GM08714 (cell line): ENCODE measurements around the gene ARL4A.
"Not testable (repeated sequence)": the region's sequence is repeated elsewhere in the genome, so short reads cannot be mapped to it uniquely, and the experiment has no call there.

Experiments used
- H3K4me3 ChIP-seq: fragments of 200-500 bp; sonication (Bioruptor generic); 2 replicates; pipeline ENCODE4 v1.5.1; 2014; ENCODE audit warnings: mild to moderate bottlenecking, low read length, inconsistent platforms
- ZNF274 ChIP-seq: IDR thresholded peaks from 2 replicates; pipeline ENCODE4 v1.6.1; 2012; ENCODE audit warnings: mild to moderate bottlenecking, low read depth, low read length

Gene ARL4A

DNA sequence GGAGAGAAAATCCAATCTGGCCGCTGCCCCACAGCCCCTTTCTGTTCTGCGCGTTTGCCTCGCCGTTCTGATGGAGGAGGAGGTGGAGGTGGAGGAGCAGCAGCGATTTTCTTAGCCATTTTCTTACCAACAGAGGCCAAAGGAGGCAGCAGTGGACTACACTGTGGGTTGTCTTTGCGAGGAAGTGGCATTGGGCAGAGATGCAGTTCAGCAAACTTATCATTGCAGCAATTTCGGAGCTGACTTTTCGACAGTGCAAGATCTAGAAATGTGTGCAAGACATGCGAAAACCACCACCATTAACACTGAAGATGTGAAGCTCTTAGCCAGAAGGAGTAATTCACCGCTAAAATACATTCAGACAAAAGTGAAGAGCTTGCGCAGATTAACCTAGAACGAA is 1.9 kb upstream of the ARL4A start:
- no peak overlapping the region for H3K4me3 ChIP-seq
- no peak for TF ChIP-seq ZNF274

DNA sequence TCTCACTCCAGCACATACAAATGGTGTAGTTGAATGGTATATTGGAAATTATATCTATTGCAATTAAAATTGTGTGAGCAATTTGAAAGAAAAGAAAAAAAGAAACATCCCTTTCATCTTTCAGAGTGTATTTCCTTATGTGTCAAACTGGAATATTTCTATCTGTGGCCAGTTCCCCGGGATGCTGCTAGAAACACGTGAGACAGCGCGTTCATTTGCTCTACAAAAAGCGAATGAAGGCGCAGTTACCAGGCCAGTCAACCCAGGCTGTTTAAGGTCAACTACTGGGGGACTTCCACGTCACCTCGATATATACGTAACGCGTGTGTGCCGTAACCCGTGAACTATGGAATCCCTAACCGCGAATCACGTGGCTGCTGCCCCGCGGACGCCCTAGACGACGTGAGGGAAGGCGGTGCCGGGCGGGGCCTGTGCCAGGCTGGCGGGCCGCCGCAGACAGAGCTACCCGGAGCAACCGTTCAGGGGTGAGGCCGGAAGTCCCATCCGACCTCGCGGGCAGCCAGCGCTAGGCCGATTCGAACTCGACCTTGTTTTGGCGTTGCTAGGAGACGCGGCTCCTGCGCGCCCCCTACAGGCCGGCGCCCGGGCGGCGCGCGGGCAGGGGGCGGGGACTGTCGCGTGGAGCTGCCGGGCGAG is 1.1 kb upstream of the ARL4A start:
- peak overlapping the region; percentile 81; the same call in 1 of the 2 replicates for H3K4me3 ChIP-seq

DNA sequence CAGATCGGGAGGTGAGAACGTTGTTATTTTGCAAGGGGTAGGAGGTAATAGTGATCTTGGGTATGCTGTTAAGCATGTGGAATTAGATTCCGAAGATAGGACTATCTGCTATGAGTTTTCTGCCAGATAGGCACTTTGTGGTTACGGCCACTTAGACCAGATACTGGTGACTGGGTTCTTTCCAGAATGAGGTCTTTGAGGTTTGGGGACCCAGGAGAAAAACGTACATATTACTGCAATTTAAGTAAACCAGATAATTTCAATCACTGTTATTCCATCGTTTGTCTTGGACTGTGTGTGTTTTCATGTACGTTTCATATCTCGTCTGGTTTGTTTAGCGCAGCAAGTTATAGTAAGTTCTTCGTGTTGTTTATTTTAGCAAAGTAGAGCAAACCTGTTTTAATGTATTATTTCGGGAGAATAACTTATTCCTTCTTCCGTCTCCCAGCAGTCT is 312 bp downstream of the ARL4A start:
- peak overlapping the region; percentile 81 for H3K4me3 ChIP-seq
- TF ChIP-seq ZNF274: no peak

More for the DNA sequence above, 1.1 kb upstream of the ARL4A start:
- no peak for TF ChIP-seq ZNF274

DNA sequence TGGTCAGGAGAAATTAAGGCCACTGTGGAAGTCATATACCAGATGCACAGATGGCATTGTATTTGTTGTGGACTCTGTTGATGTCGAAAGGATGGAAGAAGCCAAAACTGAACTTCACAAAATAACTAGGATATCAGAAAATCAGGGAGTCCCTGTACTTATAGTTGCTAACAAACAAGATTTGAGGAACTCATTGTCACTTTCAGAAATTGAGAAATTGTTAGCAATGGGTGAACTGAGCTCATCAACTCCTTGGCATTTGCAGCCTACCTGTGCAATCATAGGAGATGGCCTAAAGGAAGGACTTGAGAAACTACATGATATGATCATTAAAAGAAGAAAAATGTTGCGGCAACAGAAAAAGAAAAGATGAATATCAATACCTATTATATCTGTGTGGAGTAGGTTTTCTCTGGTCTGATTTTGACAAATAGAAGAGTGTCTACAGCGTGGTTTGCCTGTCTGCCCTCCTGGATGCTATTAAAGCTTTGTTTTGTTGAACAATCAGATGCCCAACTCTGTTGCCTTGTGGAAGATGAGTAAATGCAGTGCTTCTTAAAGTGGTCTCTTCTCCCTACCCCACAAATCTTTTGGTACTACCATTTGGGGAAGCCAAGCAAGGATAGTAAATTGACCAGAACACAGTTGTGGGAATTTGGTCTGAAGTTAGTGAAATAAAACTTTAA is 1.2 kb downstream of the ARL4A start:
- H3K4me3 ChIP-seq: not testable (repeated sequence)

- no peak for TF ChIP-seq ZNF274
- no peak overlapping the region for H3K4me3 ChIP-seq
Observed at GRCh38 chr7:12689451-12689850, 2.0 kb downstream of the ARL4A start.

- no peak for TF ChIP-seq ZNF274
- no peak overlapping the region for H3K4me3 ChIP-seq
Observed at GRCh38 chr7:12690041-12690878, 2.8 kb downstream of the ARL4A start.

DNA sequence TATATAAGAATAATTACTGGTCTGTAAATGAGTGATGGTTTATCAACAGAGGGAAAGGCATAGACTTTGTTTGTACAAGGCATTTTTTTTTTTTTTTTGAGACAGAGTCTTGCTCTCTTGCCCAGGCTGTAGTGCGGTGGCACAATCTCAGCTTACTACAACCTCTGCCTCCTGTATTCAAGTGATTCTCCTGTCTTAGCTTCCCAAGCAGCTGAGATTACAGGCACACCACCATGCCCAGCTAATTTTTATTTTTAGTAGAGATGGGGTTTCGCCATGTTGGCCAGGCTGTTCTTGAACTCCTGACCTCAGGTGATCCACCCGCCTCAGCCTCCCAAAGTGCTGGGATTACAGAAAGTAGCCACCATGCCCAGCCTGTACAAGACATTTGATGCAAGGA is 4.0 kb downstream of the ARL4A start:
- not testable (repeated sequence) for H3K4me3 ChIP-seq

DNA sequence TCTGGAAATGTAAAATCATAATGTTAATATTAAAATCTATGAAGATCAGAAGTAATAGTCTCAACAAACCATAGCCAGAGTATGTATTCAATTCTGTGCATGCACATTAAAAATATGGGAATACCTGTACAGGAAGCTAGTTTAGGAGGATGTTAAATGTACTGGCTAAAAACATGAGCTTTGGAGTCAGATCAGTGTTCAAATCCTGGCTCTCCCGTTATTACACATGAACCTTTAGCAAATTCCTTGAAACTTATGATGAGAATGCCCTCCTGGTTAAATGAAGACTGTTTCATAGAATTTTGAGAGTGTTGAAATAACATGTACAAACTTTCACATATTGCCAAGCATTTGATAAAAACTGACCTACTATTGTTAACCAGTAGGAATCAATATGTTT is 4.6 kb downstream of the ARL4A start:
- no peak for TF ChIP-seq ZNF274
- H3K4me3 ChIP-seq: no peak overlapping the region

DNA sequence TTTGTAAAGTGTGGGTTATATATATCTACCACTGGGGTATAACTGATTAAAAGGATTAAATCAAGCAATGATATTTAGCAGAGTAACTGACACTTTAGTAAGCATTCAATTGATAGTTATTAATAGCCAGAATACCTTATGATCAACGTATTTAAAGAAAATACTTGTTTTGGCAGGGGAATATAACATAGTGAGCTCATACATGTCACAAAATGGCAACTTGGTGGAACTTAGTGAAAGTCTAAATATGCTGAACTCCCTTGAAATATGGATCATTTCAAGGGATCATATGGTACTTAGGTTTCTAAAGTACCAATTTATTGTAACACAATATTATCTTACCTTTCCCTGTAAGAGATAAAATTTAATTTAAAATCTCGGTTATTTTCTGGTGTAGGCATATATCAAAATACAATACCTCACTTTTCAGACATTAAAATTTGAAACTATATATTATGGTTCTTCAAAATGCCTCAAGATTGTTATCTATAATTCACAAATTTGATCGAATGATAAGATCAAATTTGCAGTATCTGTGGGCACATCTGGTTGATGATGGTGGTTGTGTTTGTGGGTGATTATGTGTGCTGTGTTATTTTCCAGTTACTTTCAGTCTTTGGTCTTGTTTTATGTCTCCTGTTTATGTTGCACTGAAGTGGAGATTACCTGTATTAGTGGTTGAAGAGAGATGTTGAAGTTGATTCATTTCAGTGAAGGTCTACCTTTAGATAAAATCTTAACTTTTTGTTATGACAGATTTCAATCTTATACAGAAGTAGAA is 5.2 kb downstream of the ARL4A start:
- TF ChIP-seq ZNF274: no peak
- H3K4me3 ChIP-seq: no peak overlapping the region

DNA sequence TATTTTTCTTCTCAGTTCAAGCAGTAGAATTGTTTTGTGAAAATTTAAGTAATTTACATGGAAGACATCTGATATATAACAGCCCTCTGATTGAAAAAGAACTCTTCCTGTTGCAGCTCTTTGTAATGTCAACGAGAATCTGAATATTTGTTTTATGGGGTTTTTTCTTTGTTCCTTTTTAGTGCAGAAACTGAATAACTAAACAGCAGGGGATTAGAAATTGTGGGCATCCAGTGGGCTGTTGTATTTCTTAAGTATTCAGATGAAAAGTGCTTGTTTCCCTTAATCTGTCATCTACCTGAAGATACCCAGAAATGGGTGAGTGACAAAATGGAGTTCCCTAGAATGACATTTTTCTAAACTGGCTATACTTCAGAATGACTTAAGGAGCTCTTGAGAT is 7.4 kb downstream of the ARL4A start:
- no peak for TF ChIP-seq ZNF274

DNA sequence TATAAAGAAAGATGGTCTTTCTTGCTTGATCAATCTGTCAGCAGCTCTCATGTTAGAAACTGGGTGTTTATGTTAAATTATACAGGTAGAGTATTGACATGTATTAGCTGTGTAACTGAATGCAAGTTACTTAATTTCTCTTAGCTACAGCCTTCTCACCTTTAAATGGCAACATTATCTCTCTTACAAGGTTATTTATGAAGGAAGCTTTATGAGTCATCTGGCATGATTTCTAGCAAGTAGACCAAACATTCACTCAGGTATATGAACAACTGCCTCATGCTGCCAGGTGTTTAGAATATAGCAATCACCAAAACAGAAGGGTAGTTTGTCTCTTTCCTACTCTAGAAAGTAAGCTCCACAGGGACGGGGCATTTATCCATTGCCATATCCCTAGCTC is 8.5 kb downstream of the ARL4A start:
- no peak overlapping the region for H3K4me3 ChIP-seq
- TF ChIP-seq ZNF274: no peak

More for the DNA sequence above, 7.4 kb downstream of the ARL4A start:
- H3K4me3 ChIP-seq: no peak overlapping the region

DNA sequence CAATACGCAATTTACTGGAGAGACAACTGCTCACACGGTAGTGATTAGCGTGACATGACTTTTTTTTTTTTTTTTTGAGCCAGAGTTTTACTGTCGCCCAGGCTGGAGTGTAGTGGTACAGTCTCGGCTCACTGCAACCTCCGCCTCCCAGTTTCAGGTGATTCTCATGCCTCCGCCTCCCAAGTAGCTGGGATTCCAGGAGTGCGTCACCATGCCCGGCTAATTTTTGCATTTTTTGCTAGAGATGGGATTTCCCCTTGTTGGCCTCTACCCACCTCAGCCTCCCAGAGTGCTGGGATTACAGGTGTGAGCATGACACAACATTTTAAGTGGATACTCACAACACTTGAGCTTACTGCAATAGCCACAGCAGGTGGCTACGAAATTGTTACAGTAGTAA is 11.9 kb downstream of the ARL4A start:
- no peak for TF ChIP-seq ZNF274

GRCh38 chr7:12701433-12701832 is 14.0 kb downstream of the ARL4A start:
- H3K4me3 ChIP-seq: no peak overlapping the region
- no peak for TF ChIP-seq ZNF274

More for the DNA sequence above, 11.9 kb downstream of the ARL4A start:
- no peak overlapping the region for H3K4me3 ChIP-seq

DNA sequence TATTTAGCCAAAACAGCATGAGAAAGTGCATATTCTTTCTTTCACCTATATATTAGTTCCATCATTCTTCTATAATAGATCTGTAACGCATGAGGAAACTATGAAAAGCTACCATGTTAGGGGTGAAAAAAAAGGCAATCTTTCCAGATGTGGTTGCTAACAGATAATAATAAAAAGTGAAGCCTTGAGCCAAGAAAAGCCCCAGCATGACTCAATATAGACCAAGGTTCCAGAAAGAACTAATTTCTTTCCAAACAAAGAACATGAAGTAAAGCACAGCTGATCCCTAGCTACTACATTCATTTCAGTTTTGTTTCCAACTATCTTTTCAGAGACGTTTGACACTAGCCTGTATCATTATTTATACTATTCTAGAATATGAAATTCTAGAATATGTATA is 16.4 kb downstream of the ARL4A start:
- no peak overlapping the region for H3K4me3 ChIP-seq

More for the DNA sequence above, 16.4 kb downstream of the ARL4A start:
- TF ChIP-seq ZNF274: no peak
